Stimulated activated CD4-positive, alpha-beta T cell treated with anti-CD3 and anti-CD28 coated beads, Interleukin-2, amount 100 ng/mL, for 24 hours (primary cell): ENCODE measurements around the gene HBG1.
"Not testable (repeated sequence)": the region's sequence is repeated elsewhere in the genome, so short reads cannot be mapped to it uniquely, and the experiment has no call there.

Source experiments
- DNase-seq, 2 donors: peaks; one replicate each; pipeline ENCODE4 v3.0.0-alpha.2; 2020

Gene HBG1

GRCh38 chr11:5249807-5250396 is at the start of gene HBG1:
Gene HBG1 (minus strand): TSS chr11:5249857. CDS start chr11:5249804, 53 bp downstream.
- DNase-seq: not testable (repeated sequence)

- no peak for DNase-seq
Measured at GRCh38 chr11:5298451-5298850, 48.8 kb upstream of the HBG1 start.

GRCh38 chr11:5297721-5298323 is 48.2 kb upstream of the HBG1 start:
- no peak for DNase-seq

GRCh38 chr11:5294342-5294995 is 44.8 kb upstream of the HBG1 start:
- DNase-seq: not testable (repeated sequence)

- no peak for DNase-seq
Measured at GRCh38 chr11:5293028-5293427, 43.4 kb upstream of the HBG1 start.

GRCh38 chr11:5291207-5291838 is 41.7 kb upstream of the HBG1 start:
- DNase-seq: no peak

GRCh38 chr11:5290106-5290505 is 40.4 kb upstream of the HBG1 start:
- no peak for DNase-seq

- DNase-seq: no peak
Measured at GRCh38 chr11:5289696-5290095, 40.0 kb upstream of the HBG1 start.

- DNase-seq: no peak
Measured at GRCh38 chr11:5288906-5289550, 39.4 kb upstream of the HBG1 start.

- DNase-seq: no peak
Measured at GRCh38 chr11:5288108-5288905, 38.6 kb upstream of the HBG1 start.

GRCh38 chr11:5286901-5287300 is 37.2 kb upstream of the HBG1 start:
- DNase-seq: no peak

GRCh38 chr11:5286351-5286750 is 36.7 kb upstream of the HBG1 start:
- DNase-seq: no peak

- DNase-seq: no peak
Measured at GRCh38 chr11:5285703-5286340, 36.2 kb upstream of the HBG1 start.

- DNase-seq: no peak
Measured at GRCh38 chr11:5284637-5285036, 35.0 kb upstream of the HBG1 start.

- DNase-seq: no peak
Measured at GRCh38 chr11:5283882-5284281, 34.2 kb upstream of the HBG1 start.

- no peak for DNase-seq
Measured at GRCh38 chr11:5283086-5283485, 33.4 kb upstream of the HBG1 start.

GRCh38 chr11:5282628-5283027 is 33.0 kb upstream of the HBG1 start:
- no peak for DNase-seq

GRCh38 chr11:5281596-5281995 is 31.9 kb upstream of the HBG1 start:
- DNase-seq: no peak

- peak in 1 of 2 donors; percentile 8 for DNase-seq
Measured at GRCh38 chr11:5280582-5281102, 31.0 kb upstream of the HBG1 start.

- DNase-seq: no peak
Measured at GRCh38 chr11:5279471-5280090, 29.9 kb upstream of the HBG1 start.

- DNase-seq: no peak
Measured at GRCh38 chr11:5277807-5278382, 28.2 kb upstream of the HBG1 start.
